Lung (tissue), 12 donors: ENCODE data around the gene PDZD2. TPM values are rescaled to one million over a fixed set of nuclear protein-coding genes. Genes with fewer than 3 reads are reported as not detected.
A peak's percentile ranks its signal among the peaks of the same experiment; 100 is the strongest.
"Not testable (repeated sequence)": the region's sequence is repeated elsewhere in the genome, so short reads cannot be mapped to it uniquely, and the experiment has no call there.

Experiments used
- ATAC-seq: fragments of 200-7000 bp; cut with Tn5 transposase; one replicate; pipeline ENCODE4 v1.9.1; 2020; ENCODE audit warnings: moderate number of reproducible peaks; ENCODE audit not compliant: insufficient read depth, low FRiP score
- DNase-seq, 3 donors: peaks; one replicate each; pipeline ENCODE4 v3.0.0-alpha.2; 2013 to 2017
- H3K27ac ChIP-seq, 2 donors: one replicate each; pipeline ENCODE4 v1.5.1; 2013; ENCODE audit warnings: mild to moderate bottlenecking in 2 of 2, moderate library complexity in 2 of 2, control low read depth in 1 of 2, inconsistent platforms in 1 of 2, low read depth in 1 of 2, low read length in 1 of 2
- H3K27me3 ChIP-seq, 3 donors: one replicate each; pipeline ENCODE4 v1.5.1; 2013; ENCODE audit warnings: low read length in 2 of 3; ENCODE audit not compliant: control insufficient read depth in 3 of 3, insufficient read depth in 3 of 3
- H3K36me3 ChIP-seq, 4 donors: one replicate each; pipeline ENCODE4 v1.5.1; 2013; ENCODE audit warnings: low read length in 4 of 4, mild to moderate bottlenecking in 1 of 4, moderate library complexity in 1 of 4; ENCODE audit not compliant: control insufficient read depth in 4 of 4, insufficient read depth in 4 of 4
- H3K4me1 ChIP-seq, 5 donors: one replicate each; pipeline ENCODE4 v1.5.1; 2013; ENCODE audit warnings: low read length in 5 of 5, mild to moderate bottlenecking in 2 of 5, moderate library complexity in 1 of 5; ENCODE audit not compliant: control insufficient read depth in 5 of 5, insufficient read depth in 5 of 5
- H3K4me3 ChIP-seq: one replicate; pipeline ENCODE4 v1.5.1; 2013; ENCODE audit warnings: mild to moderate bottlenecking, control low read depth, moderate library complexity
- H3K9ac ChIP-seq, 2 donors: one replicate each; pipeline ENCODE4 v1.5.1; 2013; ENCODE audit warnings: low read length in 2 of 2, control low read depth in 1 of 2; ENCODE audit not compliant: insufficient read depth in 1 of 2
- H3K9me3 ChIP-seq, 4 donors: one replicate each; pipeline ENCODE4 v1.5.1; 2013; ENCODE audit warnings: low read length in 3 of 4, mild to moderate bottlenecking in 1 of 4, moderate library complexity in 1 of 4; ENCODE audit not compliant: control insufficient read depth in 4 of 4, insufficient read depth in 3 of 4
- WGBS, 2 donors: extraction: QIAGEN DNeasy Blood & Tissue Kit; methylation state at CpG; one replicate each; pipeline ENCODE4 v1.1.7; 2013; 5-methylcytosine and 5-hydroxymethylcytosine counted together
- polyA plus RNA-seq, 2 donors: library from polyadenylated mRNA; stranded (reverse); fragments of 200-250 nt; gene quantifications; one replicate each; pipeline ENCODE4 v1.2.1, GENCODE V29; 2013
- total RNA-seq, 2 donors: library from RNA; depleted of rRNA in 1 of 2; stranded (reverse); fragments of >200 nt in 1 of 2; gene quantifications; one replicate each; pipeline ENCODE4 v1.2.1, GENCODE V29; 2014 to 2021
- TF ChIP-seq, protein P1 (sequence below): IDR thresholded peaks from 2 replicates; pipeline ENCODE4 v1.5.1; 2012; ENCODE audit warnings: mild to moderate bottlenecking; ENCODE audit errors: control extremely low read depth, extremely low read depth
- donor health status: control.
- donor health status: control.
- donor health status: Bipolar disorder and iron deficiency.
- donor health status: healthy.
- donor health status: DM: yes; HTN: yes; CAD: no.

The PDZD2 gene
- total and polyA plus RNA-seq, 4 donors, result 9.2 to 56.3 (median 24.8) TPM

DNA sequence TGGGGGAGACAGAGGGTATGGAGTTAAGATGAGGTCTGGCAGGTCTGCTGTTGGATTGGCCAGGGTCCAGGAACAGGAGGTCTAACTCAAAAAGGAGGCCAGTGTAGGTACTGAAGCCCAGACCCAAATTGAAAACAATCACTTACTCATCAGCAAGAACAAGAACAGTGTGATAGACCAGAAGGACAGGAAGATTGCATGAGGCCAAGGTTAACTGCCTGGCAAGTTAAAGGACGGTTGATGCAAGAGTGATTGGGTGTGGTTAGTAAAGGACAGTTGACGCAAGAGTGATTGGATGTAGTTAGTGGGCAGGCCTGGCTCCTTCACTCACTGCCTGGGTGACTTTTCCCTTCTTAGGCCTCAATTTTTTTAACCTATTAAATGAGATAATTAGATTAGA, 132.6 kb downstream of the PDZD2 start:
- no peak for ATAC-seq
- 71 to 77% methylated on average over 2 of the region's 2 CpGs for WGBS, 2 donors
- H3K36me3 ChIP-seq, result no peaks in the 10 kb centered on the region

DNA sequence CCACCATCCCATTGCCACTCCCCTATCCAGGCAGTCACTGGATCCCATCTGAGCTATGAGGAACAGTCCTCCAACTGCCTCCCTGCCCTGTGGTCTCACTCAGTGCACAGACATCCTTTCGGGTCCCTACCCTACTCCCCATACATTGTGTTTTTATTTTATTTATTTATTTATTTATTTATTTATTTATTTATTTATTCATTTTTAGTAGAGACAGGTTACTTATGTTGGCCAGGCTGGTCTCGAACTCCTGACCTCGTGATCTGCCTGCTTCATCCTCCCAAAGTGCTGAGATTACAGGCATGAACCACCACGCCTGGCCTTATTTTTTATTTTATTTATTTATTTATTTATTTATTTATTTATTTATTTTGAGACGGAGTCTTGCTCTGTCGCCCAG, 137.4 kb downstream of the PDZD2 start:
- not testable (repeated sequence) for H3K4me3 ChIP-seq, H3K9ac ChIP-seq, H3K36me3 ChIP-seq, H3K9me3 ChIP-seq, H3K27me3 ChIP-seq, DNase-seq, ATAC-seq
- Histone ChIP-seq H3K27ac (peak overlapping the region in 1 of 2 donors; percentile 34), H3K4me1 (peaks cover 0 to 20% (median 9%) of the 10 kb centered on the region in 5 donors)
- WGBS, 2 donors, result 95 to 97% methylated on average over 6 of the region's 6 CpGs

More for the DNA sequence above, 132.6 kb downstream of the PDZD2 start:
- H3K9ac ChIP-seq, result no peak overlapping the region
- no peaks in the 10 kb centered on the region for H3K27me3 ChIP-seq
- H3K4me1 ChIP-seq, result peaks cover 0 to 25% (median 10%) of the 10 kb centered on the region in 5 donors
- no peak overlapping the region for H3K27ac ChIP-seq
- TF ChIP-seq, protein P1, sequence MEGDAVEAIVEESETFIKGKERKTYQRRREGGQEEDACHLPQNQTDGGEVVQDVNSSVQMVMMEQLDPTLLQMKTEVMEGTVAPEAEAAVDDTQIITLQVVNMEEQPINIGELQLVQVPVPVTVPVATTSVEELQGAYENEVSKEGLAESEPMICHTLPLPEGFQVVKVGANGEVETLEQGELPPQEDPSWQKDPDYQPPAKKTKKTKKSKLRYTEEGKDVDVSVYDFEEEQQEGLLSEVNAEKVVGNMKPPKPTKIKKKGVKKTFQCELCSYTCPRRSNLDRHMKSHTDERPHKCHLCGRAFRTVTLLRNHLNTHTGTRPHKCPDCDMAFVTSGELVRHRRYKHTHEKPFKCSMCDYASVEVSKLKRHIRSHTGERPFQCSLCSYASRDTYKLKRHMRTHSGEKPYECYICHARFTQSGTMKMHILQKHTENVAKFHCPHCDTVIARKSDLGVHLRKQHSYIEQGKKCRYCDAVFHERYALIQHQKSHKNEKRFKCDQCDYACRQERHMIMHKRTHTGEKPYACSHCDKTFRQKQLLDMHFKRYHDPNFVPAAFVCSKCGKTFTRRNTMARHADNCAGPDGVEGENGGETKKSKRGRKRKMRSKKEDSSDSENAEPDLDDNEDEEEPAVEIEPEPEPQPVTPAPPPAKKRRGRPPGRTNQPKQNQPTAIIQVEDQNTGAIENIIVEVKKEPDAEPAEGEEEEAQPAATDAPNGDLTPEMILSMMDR, result no peak
- no peak for DNase-seq
- peaks cover 0 to 7% (median 3%) of the 10 kb centered on the region in 4 donors for H3K9me3 ChIP-seq
- no peak overlapping the region for H3K4me3 ChIP-seq

DNA sequence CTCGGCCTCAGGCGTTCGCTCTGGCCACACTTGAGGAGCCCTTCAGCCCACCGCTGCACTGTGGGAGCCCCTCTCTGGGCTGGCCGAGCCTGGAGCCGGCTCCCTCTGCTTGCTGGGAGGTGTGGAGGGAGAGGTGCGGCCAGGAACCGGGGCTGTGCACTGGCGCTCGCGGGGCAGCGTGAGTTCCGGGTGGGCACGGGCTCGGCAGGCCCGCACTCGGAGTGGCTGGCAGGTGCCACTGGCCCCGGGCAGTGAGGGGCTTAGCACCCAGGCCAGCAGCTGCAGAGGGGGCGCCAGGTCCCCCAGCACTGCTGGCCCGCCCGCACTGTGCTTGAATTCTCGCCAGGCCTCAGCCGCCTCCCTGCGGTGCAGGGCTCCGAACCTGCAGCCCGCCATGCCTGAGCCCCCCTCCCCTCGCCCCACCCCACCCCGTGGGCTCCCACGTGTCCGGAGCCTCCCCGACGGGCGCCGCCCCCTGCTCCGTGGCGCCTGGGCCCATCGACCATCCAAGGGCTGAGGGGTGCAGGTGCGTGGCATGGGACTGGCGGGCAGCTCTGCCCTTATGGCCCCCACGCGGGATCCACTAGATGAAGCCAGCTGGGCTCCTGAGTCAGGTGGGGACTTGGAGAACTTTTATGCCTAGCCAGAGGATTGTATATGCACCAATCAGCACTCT, 138.2 kb downstream of the PDZD2 start:
- H3K9ac ChIP-seq, result no peak overlapping the region
- H3K27ac ChIP-seq, result no peak overlapping the region
- ATAC-seq, result no peak
- WGBS, 2 donors, result 91 to 95% methylated on average over 40 to 41 of the region's 41 CpGs
- peaks cover 0 to 18% (median 8%) of the 10 kb centered on the region in 5 donors for H3K4me1 ChIP-seq
- TF ChIP-seq, protein P1, result no peak
- DNase-seq, result no peak
- peaks cover 0 to 7% (median 1%) of the 10 kb centered on the region in 4 donors for H3K9me3 ChIP-seq
- no peaks in the 10 kb centered on the region for H3K36me3 ChIP-seq
- H3K27me3 ChIP-seq, result no peaks in the 10 kb centered on the region
- H3K4me3 ChIP-seq, result no peak overlapping the region

DNA sequence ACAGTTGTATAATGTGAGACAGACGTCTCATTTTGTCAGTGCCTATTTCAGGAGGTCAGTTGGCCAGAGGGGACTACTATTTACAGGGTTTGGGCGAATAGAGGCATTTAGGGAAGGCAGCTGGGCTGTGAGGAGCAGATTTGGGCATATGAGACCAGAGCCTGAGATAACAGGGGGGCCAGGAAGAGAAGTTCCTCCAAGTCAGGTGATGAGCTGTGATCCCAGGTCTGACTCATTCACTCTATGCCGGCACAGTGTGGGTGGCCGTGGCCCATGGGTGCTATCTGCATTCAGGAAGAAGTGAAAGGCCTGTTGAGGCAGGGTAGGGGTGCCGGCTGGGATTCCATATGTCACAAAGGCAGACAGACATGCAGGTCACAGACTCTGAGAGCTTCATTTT, 142.8 kb downstream of the PDZD2 start:
- Histone ChIP-seq H3K9me3 (no peaks in the 10 kb centered on the region), H3K4me1 (peaks cover 0 to 14% (median 3%) of the 10 kb centered on the region in 5 donors), H3K36me3 (no peaks in the 10 kb centered on the region), H3K9ac (no peak overlapping the region), H3K4me3 (no peak overlapping the region), H3K27me3 (no peaks in the 10 kb centered on the region), H3K27ac (no peak overlapping the region)
- TF ChIP-seq, protein P1, result no peak
- WGBS, 2 donors, result 84 to 85% methylated on average over 5 of the region's 5 CpGs
- ATAC-seq, result no peak
- DNase-seq, result no peak
